Smooth muscle cell of the brain vasculature (primary cell): Measurements from ENCODE around the gene TMEM213.

Experiments used
- DNase-seq: peaks from one replicate; pipeline ENCODE4 v3.0.0-alpha.2; 2012; ENCODE audit warnings: low read depth, low spot score

Gene TMEM213

GRCh38 chr7:138797715-138798320, at the start of gene TMEM213, which contains the start of gene ATP6V0A4:
TMEM213 (plus strand) TSS chr7:138797994; CDS start chr7:138798105, 111 bp downstream.
ATP6V0A4 (minus strand) TSS chr7:138798196; CDS start chr7:138771247, 26,949 bp downstream.
- no peak for DNase-seq

- DNase-seq: no peak
Observed at GRCh38 chr7:138748666-138749065, 49.1 kb upstream of the TMEM213 start.

- no peak for DNase-seq
Observed at GRCh38 chr7:138749960-138750359, 47.8 kb upstream of the TMEM213 start.

- DNase-seq: no peak
Observed at GRCh38 chr7:138750473-138750872, 47.3 kb upstream of the TMEM213 start.

GRCh38 chr7:138750901-138751464, 46.8 kb upstream of the TMEM213 start:
- no peak for DNase-seq

GRCh38 chr7:138752518-138753149, 45.2 kb upstream of the TMEM213 start:
- no peak for DNase-seq

- DNase-seq: no peak
Observed at GRCh38 chr7:138753150-138753518, 44.7 kb upstream of the TMEM213 start.

- DNase-seq: no peak
Observed at GRCh38 chr7:138753610-138754009, 44.2 kb upstream of the TMEM213 start.

- DNase-seq: no peak
Observed at GRCh38 chr7:138755331-138755747, 42.5 kb upstream of the TMEM213 start.

GRCh38 chr7:138755842-138756590, 41.8 kb upstream of the TMEM213 start:
- no peak for DNase-seq

GRCh38 chr7:138756591-138757242, 41.1 kb upstream of the TMEM213 start:
- DNase-seq: no peak

GRCh38 chr7:138768241-138768640, 29.6 kb upstream of the TMEM213 start:
- DNase-seq: no peak

- no peak for DNase-seq
Observed at GRCh38 chr7:138770904-138771303, 26.9 kb upstream of the TMEM213 start.

- no peak for DNase-seq
Observed at GRCh38 chr7:138773176-138773575, 24.6 kb upstream of the TMEM213 start.

- DNase-seq: no peak
Observed at GRCh38 chr7:138773817-138774216, 24.0 kb upstream of the TMEM213 start.

GRCh38 chr7:138776166-138776833, 21.5 kb upstream of the TMEM213 start:
- no peak for DNase-seq

GRCh38 chr7:138781004-138781403, 16.8 kb upstream of the TMEM213 start:
- DNase-seq: no peak

GRCh38 chr7:138784692-138785091, 13.1 kb upstream of the TMEM213 start:
- DNase-seq: no peak

- DNase-seq: no peak
Observed at GRCh38 chr7:138785587-138786437, 12.0 kb upstream of the TMEM213 start.

GRCh38 chr7:138796038-138796615, 1.7 kb upstream of the TMEM213 start:
- no peak for DNase-seq
